Kidney (tissue), 14 donors: ENCODE data around the gene BRCA2. TPM values are rescaled to one million over a fixed set of nuclear protein-coding genes. Genes with fewer than 3 reads are reported as not detected.

Source experiments
- DNase-seq, 5 donors: peaks; one replicate each; pipeline ENCODE4 v3.0.0-alpha.2; 2013 to 2020
- FAIRE-seq: peaks from 2 replicates; lab custom pipeline; 2012; peaks lifted over from hg19 to GRCh38; lab: Jason Lieb, UNC
- H3K27ac ChIP-seq, 2 donors: one replicate each; pipeline ENCODE4 v1.7.0; 2013; ENCODE audit warnings: low read depth in 2 of 2, low read length in 2 of 2, inconsistent platforms in 1 of 2
- H3K27me3 ChIP-seq: one replicate; pipeline ENCODE4 v1.7.1; 2013; ENCODE audit warnings: low read length, inconsistent platforms; ENCODE audit not compliant: control insufficient read depth, insufficient read depth
- H3K36me3 ChIP-seq, 3 donors: one replicate each; pipeline versions ENCODE4 v1.7.0 to v1.7.1; 2013; ENCODE audit warnings: low read length in 3 of 3, control low read depth in 1 of 3, inconsistent platforms in 1 of 3; ENCODE audit not compliant: insufficient read depth in 3 of 3, control insufficient read depth in 2 of 3
- H3K4me1 ChIP-seq, 3 donors: one replicate each; pipeline versions ENCODE4 v1.7.0 to v1.7.1; 2013; ENCODE audit warnings: low read length in 3 of 3, inconsistent platforms in 1 of 3, low read depth in 1 of 3; ENCODE audit not compliant: control insufficient read depth in 2 of 3, insufficient read depth in 2 of 3
- H3K4me3 ChIP-seq, 3 donors: one replicate each; pipeline versions ENCODE4 v1.7.0 to v1.8.1; 2013; ENCODE audit warnings: low read length in 3 of 3, control low read depth in 1 of 3, inconsistent platforms in 1 of 3
- H3K9ac ChIP-seq, 3 donors: one replicate each; pipeline versions ENCODE4 v1.7.0 to v1.7.1; 2013; ENCODE audit warnings: low read length in 3 of 3, control low read depth in 1 of 3, inconsistent platforms in 1 of 3
- H3K9me3 ChIP-seq, 3 donors: one replicate each; pipeline versions ENCODE4 v1.7.0 to v1.7.1; 2013; ENCODE audit warnings: low read length in 3 of 3, control low read depth in 1 of 3, inconsistent platforms in 1 of 3; ENCODE audit not compliant: control insufficient read depth in 2 of 3, insufficient read depth in 1 of 3
- intact Hi-C: fragments of 100-400 bp; cut with DNase I; formaldehyde crosslinking; loops from one replicate; pipeline ENCODE4 v1.11.1; 2022
- polyA plus RNA-seq: library from polyadenylated mRNA; stranded (reverse); fragments of 350-450 nt; fragmentation: Illumina TruSeq; extraction: RNeasy Lipid Tissue Mini Kit (QIAGEN cat#74804); gene quantifications from one replicate; pipeline ENCODE4 v1.2.3, GENCODE V29; 2014; ENCODE audit warnings: low read depth, low replicate concordance; ENCODE audit not compliant: insufficient read depth
- total RNA-seq: library from RNA; stranded (reverse); fragmentation: NEBNext Ultra II Directional; extraction: Animal tissue kit (Norgen Biotek cat#: 25700); gene quantifications from one replicate; pipeline ENCODE4 v1.2.1, GENCODE V29; 2021
- TF ChIP-seq, protein P1 (sequence below): IDR thresholded peaks from 3 replicates; pipeline ENCODE4 v1.5.1; 2012; ENCODE audit warnings: mild to moderate bottlenecking, moderate library complexity, borderline replicate concordance; ENCODE audit not compliant: insufficient read depth; ENCODE audit errors: extremely low read depth
- donor health status: control.
- donor health status: control.
- donor health status: control.
- donor health status: control.
- donor health status: control.
- donor health status: DM: yes; HTN: yes; CAD: no.
- donor health status: Normal renal cell carcinoma (clear cell type).

Gene BRCA2
- total and polyA plus RNA-seq, 2 donors from 2014 or later, result 0.02 to 2.0 TPM

DNA sequence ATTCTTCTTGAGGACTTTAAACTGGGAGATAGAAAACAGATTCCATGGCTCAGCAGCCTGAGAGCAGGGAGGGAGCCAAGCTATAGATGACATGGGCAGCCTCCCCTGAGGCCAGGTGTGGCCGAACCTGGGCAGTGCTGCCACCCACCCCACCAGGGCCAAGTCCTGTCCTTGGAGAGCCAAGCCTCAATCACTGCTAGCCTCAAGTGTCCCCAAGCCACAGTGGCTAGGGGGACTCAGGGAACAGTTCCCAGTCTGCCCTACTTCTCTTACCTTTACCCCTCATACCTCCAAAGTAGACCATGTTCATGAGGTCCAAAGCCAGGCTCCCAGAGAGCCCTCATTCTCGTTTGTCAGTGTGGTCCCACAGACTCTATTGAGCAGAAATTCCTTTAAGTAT lies 104.6 kb downstream of the BRCA2 start:
- FAIRE-seq, result no peak

DNA sequence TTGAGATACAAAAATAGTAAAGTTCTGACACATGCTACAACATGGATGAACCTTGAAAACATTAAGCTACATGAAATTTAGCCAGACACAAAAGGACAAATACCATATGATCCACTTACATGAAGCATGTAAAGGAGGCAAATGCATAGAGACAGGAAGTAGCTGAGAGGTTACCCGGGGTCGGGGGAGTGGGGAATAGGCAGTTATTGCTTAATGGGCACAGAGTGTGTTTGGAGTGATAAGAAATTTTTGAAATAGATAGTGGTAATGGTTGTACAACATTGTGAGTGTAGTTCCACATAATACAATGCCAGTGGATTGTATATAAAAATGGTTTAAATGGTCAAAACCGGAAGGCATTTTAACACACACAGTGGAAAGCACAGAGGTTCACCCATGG lies 108.3 kb downstream of the BRCA2 start:
- DNase-seq, result no peak
- TF ChIP-seq, protein P1, sequence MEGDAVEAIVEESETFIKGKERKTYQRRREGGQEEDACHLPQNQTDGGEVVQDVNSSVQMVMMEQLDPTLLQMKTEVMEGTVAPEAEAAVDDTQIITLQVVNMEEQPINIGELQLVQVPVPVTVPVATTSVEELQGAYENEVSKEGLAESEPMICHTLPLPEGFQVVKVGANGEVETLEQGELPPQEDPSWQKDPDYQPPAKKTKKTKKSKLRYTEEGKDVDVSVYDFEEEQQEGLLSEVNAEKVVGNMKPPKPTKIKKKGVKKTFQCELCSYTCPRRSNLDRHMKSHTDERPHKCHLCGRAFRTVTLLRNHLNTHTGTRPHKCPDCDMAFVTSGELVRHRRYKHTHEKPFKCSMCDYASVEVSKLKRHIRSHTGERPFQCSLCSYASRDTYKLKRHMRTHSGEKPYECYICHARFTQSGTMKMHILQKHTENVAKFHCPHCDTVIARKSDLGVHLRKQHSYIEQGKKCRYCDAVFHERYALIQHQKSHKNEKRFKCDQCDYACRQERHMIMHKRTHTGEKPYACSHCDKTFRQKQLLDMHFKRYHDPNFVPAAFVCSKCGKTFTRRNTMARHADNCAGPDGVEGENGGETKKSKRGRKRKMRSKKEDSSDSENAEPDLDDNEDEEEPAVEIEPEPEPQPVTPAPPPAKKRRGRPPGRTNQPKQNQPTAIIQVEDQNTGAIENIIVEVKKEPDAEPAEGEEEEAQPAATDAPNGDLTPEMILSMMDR, result no peak
- Histone ChIP-seq H3K4me1 (peaks cover 0 to 8% (median 4%) of the 10 kb centered on the region in 3 donors), H3K4me3 (no peak overlapping the region), H3K9ac (no peak overlapping the region), H3K9me3 (no peaks in the 10 kb centered on the region), H3K27ac (no peak overlapping the region), H3K27me3 (no peaks in the 10 kb centered on the region), H3K36me3 (no peaks in the 10 kb centered on the region)
- intact Hi-C loops, result no loop called here
- no peak for FAIRE-seq

More for the DNA sequence above, 104.6 kb downstream of the BRCA2 start:
- Histone ChIP-seq H3K9me3 (no peaks in the 10 kb centered on the region), H3K27ac (no peak overlapping the region), H3K27me3 (no peaks in the 10 kb centered on the region), H3K9ac (no peak overlapping the region), H3K4me3 (no peak overlapping the region), H3K36me3 (no peaks in the 10 kb centered on the region), H3K4me1 (no peaks in the 10 kb centered on the region)
- TF ChIP-seq, protein P1, result no peak
- intact Hi-C loops, result no loop called here
- no peak for DNase-seq

DNA sequence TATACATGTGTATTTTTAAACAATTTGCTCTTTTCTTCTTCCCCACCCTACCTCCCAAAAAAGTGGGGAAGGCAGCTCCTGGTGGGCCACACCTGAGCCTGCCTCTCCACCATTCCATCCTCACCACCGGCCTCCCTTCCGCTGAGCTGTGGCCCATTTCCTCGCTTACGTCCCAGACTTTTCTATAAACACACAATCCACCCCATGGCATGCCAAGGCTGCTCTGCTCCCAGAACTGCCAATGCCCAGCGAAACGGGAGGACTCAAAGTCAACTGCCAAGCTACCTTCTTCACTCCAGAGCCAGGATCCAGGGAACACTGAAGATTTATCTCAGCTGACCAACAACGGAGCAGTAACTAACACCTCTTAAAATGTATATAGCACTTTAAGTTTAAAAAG lies 109.8 kb downstream of the BRCA2 start:
- Histone ChIP-seq H3K4me3 (no peak overlapping the region), H3K36me3 (peaks cover 0 to under 1% (median 0%) of the 10 kb centered on the region in 3 donors), H3K4me1 (peaks cover 0 to 10% (median 4%) of the 10 kb centered on the region in 3 donors), H3K9me3 (no peaks in the 10 kb centered on the region), H3K27me3 (no peaks in the 10 kb centered on the region), H3K9ac (no peak overlapping the region), H3K27ac (no peak overlapping the region)
- FAIRE-seq (no peak), DNase-seq (no peak)
- TF ChIP-seq, protein P1, result no peak
- intact Hi-C loops, result no loop called here
